GM19238 (cell line): ENCODE results near the gene CD300E.

Experiments used
- DNase-seq: peaks from one replicate; pipeline ENCODE4 v3.0.0; 2011; ENCODE audit warnings: low spot score; ENCODE audit not compliant: insufficient read length

The CD300E gene, protein sequence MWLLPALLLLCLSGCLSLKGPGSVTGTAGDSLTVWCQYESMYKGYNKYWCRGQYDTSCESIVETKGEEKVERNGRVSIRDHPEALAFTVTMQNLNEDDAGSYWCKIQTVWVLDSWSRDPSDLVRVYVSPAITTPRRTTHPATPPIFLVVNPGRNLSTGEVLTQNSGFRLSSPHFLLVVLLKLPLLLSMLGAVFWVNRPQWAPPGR

DNA sequence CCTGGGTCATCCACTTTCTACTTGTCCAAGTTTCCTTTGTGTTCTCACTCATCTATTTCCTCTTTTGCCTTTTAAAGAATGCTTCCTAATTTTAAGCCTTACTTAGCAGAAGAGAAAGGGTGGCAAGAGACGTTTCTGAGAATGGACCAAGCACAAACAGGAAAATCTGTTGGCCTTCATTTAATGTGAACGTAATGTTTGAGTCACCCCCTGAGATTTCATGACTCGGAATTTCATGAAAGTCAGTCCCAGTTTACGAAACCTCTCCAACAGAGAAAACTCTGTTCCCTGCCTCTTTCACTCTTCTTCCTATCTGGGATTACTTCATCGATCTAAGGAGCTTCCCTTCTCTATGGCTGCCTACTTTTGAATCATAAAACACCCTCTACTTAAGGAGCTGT is at the start of gene CD300E:
TSS of gene CD300E (minus strand) at position 46 of the 401 bp plus-strand sequence. CDS start 117 bp downstream, outside the sequence.
- no peak for DNase-seq

GRCh38 chr17:74671031-74671771 is 47.7 kb upstream of the CD300E start:
- peak; percentile 33 for DNase-seq

- no peak for DNase-seq
Observed at GRCh38 chr17:74670329-74670728, 46.8 kb upstream of the CD300E start.

GRCh38 chr17:74663561-74663960 is 40.0 kb upstream of the CD300E start:
- DNase-seq = no peak

DNA sequence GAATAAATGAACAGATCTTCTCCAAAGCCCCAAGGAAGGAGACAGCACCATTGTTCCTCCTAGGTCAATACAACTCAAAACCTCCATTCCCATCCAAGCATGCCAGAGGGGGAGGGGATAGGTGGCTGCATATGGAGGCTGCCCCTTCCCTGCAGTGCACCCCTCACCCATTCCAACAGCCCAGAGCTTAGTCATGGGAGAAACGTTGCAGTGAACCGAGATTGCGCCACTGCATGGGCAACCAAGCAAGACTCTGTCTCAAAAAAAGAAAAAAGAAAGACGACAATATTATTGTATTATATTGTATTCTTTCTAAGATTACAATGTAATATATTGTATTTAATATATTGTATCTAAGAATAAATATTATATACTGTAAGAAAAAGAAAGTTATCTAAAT is 36.4 kb upstream of the CD300E start:
- no peak for DNase-seq

DNA sequence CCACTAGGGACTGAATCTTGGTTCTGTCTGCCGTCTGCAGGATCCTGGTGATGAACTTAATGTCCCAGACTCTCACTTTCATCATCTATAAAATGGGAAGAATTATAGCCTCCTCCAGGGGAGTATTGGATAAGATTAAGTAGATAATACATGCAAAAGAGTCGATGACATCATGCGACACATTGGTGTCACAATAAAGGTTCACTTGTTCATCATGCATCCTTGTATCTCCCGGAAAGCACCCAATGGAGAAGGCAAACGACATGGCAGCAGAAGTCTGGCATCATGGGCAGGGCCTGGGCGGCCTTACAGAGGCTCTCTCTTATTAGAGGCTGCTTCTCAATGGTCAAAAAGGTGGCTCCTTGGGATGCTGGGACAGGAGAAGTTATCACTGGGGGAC is 35.1 kb upstream of the CD300E start:
- no peak for DNase-seq

GRCh38 chr17:74654742-74655141 is 31.2 kb upstream of the CD300E start:
- DNase-seq = no peak

DNA sequence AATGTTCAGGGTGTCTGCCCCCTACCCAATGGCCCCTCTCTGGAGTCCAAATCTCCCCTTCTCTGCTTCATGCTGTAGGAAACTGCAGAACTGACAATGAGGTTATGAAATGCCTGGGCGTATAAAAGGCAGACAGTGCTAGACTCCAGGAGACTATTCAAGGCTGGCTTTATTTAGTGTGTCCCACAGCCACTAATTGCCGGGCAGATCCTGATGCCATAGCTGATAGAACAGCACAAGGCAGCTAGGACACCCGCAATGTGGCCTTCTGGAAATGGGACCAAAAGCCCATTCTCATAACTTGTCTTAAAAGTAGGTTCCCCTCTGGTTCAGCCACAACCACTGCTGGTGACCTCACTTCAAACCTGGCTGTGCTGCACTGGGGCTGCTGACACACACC is 28.5 kb upstream of the CD300E start:
- DNase-seq = no peak

DNA sequence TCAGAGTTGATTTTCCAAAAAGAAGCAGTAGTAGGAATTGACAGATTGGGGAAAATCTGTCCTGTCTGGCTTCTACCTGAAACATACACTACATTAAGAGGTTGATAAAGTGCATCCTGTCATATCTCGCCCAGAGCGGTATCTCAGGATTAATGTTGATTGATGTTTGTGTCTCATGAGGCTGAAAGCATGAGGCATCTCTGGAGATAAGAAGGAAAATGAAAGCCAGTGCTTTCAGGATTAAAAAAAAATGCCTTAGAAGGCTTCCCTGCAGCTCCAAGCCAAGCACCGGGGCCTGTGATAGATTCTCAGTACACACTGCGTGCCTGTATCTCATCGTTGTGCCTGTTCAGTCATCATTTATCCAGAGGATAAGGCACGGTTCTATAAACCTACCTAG is 26.4 kb upstream of the CD300E start:
- no peak for DNase-seq

- no peak for DNase-seq
Observed at GRCh38 chr17:74647871-74648672, 24.5 kb upstream of the CD300E start.

GRCh38 chr17:74646231-74646630 is 22.7 kb upstream of the CD300E start:
- no peak for DNase-seq

GRCh38 chr17:74645010-74645409 is 21.5 kb upstream of the CD300E start:
- no peak for DNase-seq

- DNase-seq = no peak
Observed at GRCh38 chr17:74644419-74644818, 20.9 kb upstream of the CD300E start.

DNA sequence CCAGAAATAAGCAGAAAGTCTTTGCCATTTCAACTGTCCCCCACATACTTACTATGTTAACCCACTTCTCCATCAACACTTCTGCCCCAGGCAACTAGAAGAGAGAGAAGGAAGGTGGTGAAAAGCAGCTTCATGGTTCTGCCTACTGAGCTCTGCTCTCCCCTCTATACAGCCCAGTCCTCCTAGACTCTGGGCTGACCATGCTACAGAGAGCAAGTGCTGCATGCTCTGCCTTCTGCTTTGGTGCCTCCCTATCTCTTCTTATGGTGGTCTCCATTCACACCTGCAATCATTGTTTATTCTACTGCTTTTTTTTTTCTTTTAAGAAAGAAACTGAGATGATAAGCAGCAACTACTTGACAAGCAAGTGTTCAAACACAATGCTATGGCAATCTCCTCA is 20.3 kb upstream of the CD300E start:
- DNase-seq = no peak

GRCh38 chr17:74642995-74643394 is 19.5 kb upstream of the CD300E start:
- no peak for DNase-seq

- no peak for DNase-seq
Observed at GRCh38 chr17:74642556-74642955, 19.0 kb upstream of the CD300E start.

- DNase-seq = no peak
Observed at GRCh38 chr17:74641958-74642298, 18.4 kb upstream of the CD300E start.

DNA sequence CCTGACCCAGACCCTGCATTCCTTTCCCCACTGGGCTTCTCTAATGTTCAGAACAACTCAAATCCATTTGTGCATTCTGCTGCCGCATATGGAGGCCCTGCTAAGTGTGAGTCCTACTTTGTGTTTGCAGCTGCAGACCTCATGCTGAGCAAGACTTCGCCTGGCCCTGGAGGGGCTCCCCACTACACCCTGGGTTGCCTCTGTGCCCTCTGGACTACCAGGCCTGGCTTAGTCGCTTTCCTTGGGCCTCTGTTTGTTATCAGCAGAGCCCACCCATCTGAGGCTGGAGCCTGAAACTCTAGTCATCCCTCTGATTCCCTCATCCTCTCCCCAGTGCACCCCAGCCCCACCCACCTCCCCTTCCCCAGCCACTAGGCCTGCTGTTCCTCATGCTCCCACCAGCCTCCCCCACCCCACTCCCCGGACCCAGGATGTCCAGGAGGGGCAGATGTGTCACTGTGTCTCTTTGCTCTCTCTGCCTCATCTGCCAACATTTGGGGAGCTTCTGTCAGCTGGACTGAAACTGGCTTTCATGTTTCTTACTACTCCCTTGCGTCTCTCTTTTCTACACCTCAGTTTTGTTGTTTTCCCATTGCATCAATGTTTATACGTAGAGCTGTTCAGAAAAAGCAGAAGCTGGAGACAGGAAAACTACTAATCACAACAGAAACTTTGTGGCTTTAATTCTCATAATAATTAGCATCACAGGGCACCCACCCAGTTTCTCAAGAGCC is 17.9 kb upstream of the CD300E start:
- DNase-seq = no peak

GRCh38 chr17:74639704-74640151 is 16.2 kb upstream of the CD300E start:
- DNase-seq = no peak

DNA sequence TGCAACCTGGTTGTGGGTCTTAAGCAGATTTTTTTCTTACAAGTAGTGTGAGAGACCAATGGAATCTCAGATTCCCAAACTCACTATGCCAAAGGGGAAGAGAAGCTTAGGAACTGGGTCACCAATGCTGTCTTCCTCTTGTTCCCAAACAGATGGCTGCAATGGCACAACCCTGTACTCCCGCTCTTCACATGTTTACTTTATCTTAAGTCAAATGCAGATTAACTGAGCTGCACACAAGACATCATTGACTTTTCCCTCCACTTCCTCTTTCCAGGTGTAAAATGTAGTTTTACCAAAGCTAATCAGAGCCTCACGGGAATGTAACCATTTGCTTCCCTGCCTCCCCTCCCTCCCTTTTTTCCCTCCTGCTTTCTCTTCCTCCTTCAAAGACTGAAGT is 14.4 kb upstream of the CD300E start:
- no peak for DNase-seq

DNA sequence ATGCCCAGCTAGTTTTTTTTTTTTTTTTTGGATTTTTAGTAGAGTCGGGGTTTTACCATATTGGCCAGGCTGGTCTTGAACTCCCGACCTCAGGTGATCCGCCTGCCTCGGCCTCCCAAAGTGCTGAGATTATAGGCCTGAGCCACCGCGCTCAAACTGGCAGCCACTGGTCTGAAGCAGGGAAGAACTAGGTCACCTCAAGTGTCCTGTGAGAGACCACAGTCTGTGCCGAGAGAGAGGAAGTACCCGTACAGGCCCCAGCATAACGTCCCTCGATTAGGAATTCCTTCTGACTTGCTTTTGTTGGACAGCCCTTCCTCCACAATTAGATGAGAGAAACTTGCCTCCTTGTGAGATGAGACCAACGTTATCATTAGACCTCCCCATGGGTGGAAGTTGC is 13.7 kb upstream of the CD300E start:
- no peak for DNase-seq
